Measurements from ENCODE around the gene PROKR2.

PROKR2 gene

DNA sequence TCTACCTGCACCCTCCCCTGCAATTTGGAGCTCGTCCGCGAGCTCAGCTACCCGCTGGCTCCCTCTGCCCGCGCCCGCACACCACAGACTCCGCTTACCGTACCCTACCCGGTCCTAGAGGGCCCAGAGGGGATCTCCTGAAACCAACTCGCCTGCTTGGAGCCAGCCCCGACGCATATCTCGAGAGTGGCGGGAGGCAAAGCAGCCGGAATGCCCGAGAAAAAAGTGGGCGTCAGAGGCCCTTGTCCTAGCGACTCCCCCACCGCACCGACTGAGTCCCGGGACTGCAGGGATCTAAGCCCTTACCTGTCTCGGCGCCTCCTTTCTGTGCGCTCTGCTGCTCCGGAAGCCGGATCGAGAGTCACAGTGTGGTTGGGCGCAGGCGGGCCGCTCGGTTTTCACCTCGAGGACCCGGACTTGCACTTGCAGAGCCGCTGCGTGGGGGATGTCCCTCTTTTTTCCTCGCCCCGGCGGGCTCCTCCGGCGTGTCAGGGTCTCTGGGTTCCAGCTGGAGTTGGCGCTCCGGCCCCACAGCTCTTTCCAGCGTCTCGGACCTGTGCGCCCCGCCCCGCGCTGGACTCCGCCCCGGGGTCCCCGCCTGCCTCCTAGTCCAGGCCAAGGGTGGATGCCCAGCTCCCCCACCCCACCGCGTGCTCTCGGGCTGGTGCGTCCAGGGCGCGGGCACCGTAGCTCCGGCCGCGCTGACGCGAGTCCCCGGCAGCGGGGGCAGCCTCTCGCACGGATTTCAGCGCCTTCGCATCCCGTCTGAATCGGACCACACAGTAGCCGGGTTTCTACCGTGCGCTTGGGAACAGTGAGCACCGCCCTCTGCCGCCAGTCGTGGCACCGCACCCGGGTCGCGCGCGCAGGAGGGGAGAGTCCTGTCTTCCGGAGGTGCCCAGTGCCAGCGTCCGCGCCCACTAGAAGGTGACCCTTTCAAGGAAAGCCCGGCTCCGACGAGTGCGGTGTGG lies at the start of gene PROKR2:
Gene PROKR2 (minus strand): TSS at position 767 of the 971 bp plus-strand sequence. CDS start 2,585 bp downstream, outside the sequence.
- peak within 1 kb of the TSS; percentile 15 for H3K27ac ChIP-seq
- H3K27me3 ChIP-seq, result peaks cover 71% of the 10 kb centered on the region
- peaks cover 4 to 22% of the 10 kb centered on the region in 2 experiments for H3K4me1 ChIP-seq (ENCODE audit: control insufficient read depth in 1 of 2, insufficient read depth in 1 of 2, low read depth in 1 of 2, low read length in 1 of 2)
- peaks cover 16% of the 10 kb centered on the region for H3K36me3 ChIP-seq
- peak within 1 kb of the TSS; percentile 59 to 76 for H3K4me3 ChIP-seq (ENCODE audit: low read depth in 1 of 2, low read length in 1 of 2)
- TF ChIP-seq, protein P1, sequence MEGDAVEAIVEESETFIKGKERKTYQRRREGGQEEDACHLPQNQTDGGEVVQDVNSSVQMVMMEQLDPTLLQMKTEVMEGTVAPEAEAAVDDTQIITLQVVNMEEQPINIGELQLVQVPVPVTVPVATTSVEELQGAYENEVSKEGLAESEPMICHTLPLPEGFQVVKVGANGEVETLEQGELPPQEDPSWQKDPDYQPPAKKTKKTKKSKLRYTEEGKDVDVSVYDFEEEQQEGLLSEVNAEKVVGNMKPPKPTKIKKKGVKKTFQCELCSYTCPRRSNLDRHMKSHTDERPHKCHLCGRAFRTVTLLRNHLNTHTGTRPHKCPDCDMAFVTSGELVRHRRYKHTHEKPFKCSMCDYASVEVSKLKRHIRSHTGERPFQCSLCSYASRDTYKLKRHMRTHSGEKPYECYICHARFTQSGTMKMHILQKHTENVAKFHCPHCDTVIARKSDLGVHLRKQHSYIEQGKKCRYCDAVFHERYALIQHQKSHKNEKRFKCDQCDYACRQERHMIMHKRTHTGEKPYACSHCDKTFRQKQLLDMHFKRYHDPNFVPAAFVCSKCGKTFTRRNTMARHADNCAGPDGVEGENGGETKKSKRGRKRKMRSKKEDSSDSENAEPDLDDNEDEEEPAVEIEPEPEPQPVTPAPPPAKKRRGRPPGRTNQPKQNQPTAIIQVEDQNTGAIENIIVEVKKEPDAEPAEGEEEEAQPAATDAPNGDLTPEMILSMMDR (IDR thresholded peaks at IDR 0.05), result peak; percentile 19
- no peaks in the 10 kb centered on the region for H3K9me3 ChIP-seq

DNA sequence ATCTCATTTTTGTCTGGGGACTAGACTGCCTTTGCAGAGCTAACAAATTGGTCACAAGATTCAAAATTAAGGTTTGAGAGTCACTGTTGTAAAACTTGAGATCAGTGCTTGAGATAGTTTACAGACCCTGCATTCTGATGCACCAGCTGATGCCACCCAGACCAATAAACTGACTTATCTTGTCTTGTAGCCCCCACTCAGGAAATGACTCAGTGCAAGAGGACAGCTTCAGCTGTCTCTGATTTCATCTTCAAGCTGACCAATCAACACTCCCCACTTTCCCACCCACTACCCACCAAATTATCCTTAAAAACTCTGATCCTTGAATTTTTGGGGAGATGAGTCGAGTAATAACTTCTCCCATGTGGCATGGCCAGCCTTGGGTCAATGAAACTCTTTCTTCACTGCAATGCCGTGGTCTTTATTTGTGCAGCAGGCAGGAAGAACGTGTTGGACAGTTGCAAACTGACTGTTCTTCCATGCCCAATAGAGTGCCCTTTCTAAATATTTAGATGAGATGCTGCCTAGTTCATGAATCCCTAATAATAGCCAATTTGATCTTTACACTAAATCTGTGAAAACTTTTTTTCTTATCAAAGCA lies 48.3 kb upstream of the PROKR2 start:
- no peaks in the 10 kb centered on the region for H3K36me3 ChIP-seq
- no peak overlapping the region for H3K4me3 ChIP-seq (ENCODE audit: low read depth in 1 of 2, low read length in 1 of 2)
- no peaks in the 10 kb centered on the region for H3K9me3 ChIP-seq
- H3K27me3 ChIP-seq, result peaks cover 20% of the 10 kb centered on the region
- TF ChIP-seq, protein P1 (IDR thresholded peaks at IDR 0.05), result no peak
- peaks cover 0 to 5% of the 10 kb centered on the region in 2 experiments for H3K4me1 ChIP-seq (ENCODE audit: control insufficient read depth in 1 of 2, insufficient read depth in 1 of 2, low read depth in 1 of 2, low read length in 1 of 2)
- H3K27ac ChIP-seq, result no peak overlapping the region

DNA sequence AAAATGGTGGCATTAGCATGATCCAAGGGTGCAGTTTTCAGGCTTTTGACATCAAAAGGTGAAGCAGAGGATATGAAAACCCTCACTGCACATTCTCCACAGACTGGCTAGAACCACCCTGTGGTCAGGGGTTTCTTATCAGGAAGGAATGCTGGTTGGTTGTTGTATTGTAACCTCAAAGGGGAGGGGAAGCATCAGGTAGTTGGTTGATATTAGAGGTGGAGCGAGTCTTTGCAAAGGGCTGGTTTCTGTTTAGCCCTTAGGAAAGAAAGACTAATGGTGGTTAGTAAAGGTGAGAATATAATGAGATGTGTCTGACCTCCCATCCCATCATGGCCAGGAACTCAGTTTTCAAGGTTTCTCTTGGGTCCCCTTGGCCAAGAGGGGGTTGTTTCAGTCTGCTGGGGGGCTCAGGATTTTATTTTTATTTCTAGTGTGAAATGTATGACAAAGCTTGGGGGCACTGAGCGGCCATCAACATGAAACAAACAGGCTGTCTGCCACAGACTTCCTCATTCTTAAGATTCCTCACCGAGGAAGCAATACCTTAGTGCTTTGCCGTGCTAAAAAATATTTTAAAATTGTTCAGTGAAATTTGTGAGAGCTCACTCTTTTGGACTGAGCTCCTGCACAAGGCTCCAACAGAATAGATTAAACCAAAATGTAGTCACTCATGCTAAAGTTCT lies 47.5 kb upstream of the PROKR2 start:
- Histone ChIP-seq H3K36me3 (no peaks in the 10 kb centered on the region), H3K27ac (no peak overlapping the region), H3K9me3 (no peaks in the 10 kb centered on the region), H3K27me3 (peaks cover 13% of the 10 kb centered on the region), H3K4me3 (ENCODE audit: low read depth in 1 of 2, low read length in 1 of 2) (no peak overlapping the region), H3K4me1 (ENCODE audit: control insufficient read depth in 1 of 2, insufficient read depth in 1 of 2, low read depth in 1 of 2, low read length in 1 of 2) (peaks cover 0 to 5% of the 10 kb centered on the region in 2 experiments)
- TF ChIP-seq, protein P1 (IDR thresholded peaks at IDR 0.05), result no peak

DNA sequence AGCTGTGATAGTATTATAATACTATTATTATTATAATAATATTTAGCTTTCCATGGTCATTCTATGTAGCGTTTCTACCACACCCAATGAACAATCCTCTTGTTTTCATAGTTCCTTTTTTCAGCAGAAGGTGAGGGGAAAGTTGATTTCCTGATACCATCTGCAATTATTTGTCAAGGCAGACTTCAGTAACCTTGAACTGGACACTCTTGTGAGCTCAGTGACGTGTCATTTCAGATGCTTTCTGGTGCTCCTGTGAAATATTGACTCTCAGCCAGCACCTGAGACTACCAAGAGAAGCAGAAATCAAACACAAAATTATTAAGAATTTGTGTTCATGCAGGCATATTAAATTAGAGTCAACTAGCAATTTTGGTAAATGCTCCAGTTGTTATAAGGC lies 46.0 kb upstream of the PROKR2 start:
- Histone ChIP-seq H3K27ac (no peak overlapping the region), H3K36me3 (no peaks in the 10 kb centered on the region), H3K27me3 (no peaks in the 10 kb centered on the region), H3K9me3 (no peaks in the 10 kb centered on the region), H3K4me1 (ENCODE audit: control insufficient read depth in 1 of 2, insufficient read depth in 1 of 2, low read depth in 1 of 2, low read length in 1 of 2) (peaks cover 10 to 15% of the 10 kb centered on the region in 2 experiments), H3K4me3 (ENCODE audit: low read depth in 1 of 2, low read length in 1 of 2) (no peak overlapping the region)
- TF ChIP-seq, protein P1 (IDR thresholded peaks at IDR 0.05), result no peak

DNA sequence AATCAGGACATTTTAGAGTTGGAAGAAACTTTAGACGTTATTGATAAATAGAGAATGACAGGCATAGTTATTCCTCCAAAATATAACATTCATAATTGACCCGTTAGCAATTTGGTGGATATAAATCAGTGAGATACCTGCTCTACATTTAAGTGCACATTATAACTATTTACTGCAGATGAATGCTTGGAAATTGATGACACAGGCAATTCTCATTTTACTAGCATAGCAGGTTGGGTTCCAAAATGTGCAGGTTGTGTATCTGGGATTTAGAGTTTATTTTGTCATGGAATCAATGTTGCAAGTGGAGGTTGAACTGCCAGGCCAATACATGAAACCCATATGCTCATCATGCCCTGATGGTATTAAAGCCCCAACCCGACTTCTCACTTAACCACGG lies 44.4 kb upstream of the PROKR2 start:
- TF ChIP-seq, protein P1 (IDR thresholded peaks at IDR 0.05), result no peak
- Histone ChIP-seq H3K27ac (no peak overlapping the region), H3K4me3 (ENCODE audit: low read depth in 1 of 2, low read length in 1 of 2) (no peak overlapping the region)

More for the DNA sequence above, 44.4 kb upstream of the PROKR2 start:
- Histone ChIP-seq H3K36me3 (no peaks in the 10 kb centered on the region), H3K9me3 (no peaks in the 10 kb centered on the region), H3K27me3 (no peaks in the 10 kb centered on the region), H3K4me1 (ENCODE audit: control insufficient read depth in 1 of 2, insufficient read depth in 1 of 2, low read depth in 1 of 2, low read length in 1 of 2) (peaks cover 26 to 31% of the 10 kb centered on the region in 2 experiments)
